GM12878 (cell line): ENCODE measurements around the gene NAT8. TPM values are rescaled to one million over a fixed set of nuclear protein-coding genes. Genes with fewer than 3 reads are reported as not detected.

Experiments
- ATAC-seq: fragments of 200-7000 bp; cut with Tn5 transposase; 3 replicates; pipeline ENCODE4 v1.9.1; 2020; ENCODE audit warnings: mild to moderate bottlenecking, moderate library complexity
- BruUV-seq: library from RNA; stranded (reverse); fragments of 400-500 nt; replicated peaks from 2 replicates; lab custom pipeline; 2021; lab: Mats Ljungman, UMichigan
- CTCF ChIA-PET: fragments of 300-600 bp; sonication (Branson Sonifier 250); formaldehyde crosslinking; extraction: SDS; loops from one replicate; lab custom pipeline; 2021; ENCODE audit warnings: inconsistent platforms; lab: Yijun Ruan, JAX
- POLR2A ChIA-PET: fragments of 350-600 bp; formaldehyde crosslinking; extraction: SDS; loops from one replicate; lab custom pipeline; 2021; ENCODE audit warnings: inconsistent platforms; lab: Charles Lee
- RAD21 ChIA-PET: fragments of 300-600 bp; sonication (Branson Sonifier 250); formaldehyde crosslinking; loops from one replicate; lab custom pipeline; 2023; ENCODE audit warnings: antibody characterized with exemption; ENCODE audit not compliant: unreplicated experiment; lab: Charles Lee
- SMC1A ChIA-PET: fragments of 300-600 bp; sonication (Branson Sonifier 250); formaldehyde crosslinking; loops from one replicate; lab custom pipeline; 2023; ENCODE audit not compliant: unreplicated experiment, uncharacterized antibody; lab: Charles Lee
- DNase-seq: peaks from one replicate; pipeline ENCODE4 v3.0.0-alpha.2; 2011; ENCODE audit warnings: low read depth, low spot score
- FAIRE-seq: peaks from 3 replicates; lab custom pipeline; 2011; peaks lifted over from hg19 to GRCh38; lab: Jason Lieb, UNC
- H2AFZ ChIP-seq: 2 replicates; pipeline ENCODE4 v1.6.0; 2011; ENCODE audit warnings: low read depth, low read length, control low read depth; ENCODE audit not compliant: control insufficient read depth
- H3K27ac ChIP-seq: 2 replicates; pipeline ENCODE4 v1.5.1; 2011; ENCODE audit warnings: control low read depth; ENCODE audit not compliant: control insufficient read depth, insufficient read depth
- H3K27me3 ChIP-seq, 2 experiments: replicated peaks in 1 of 2; 2 replicates each; pipeline versions ENCODE4 v1.6.0 to v1.6.1; 2011; ENCODE audit warnings: low read length in 1 of 2; ENCODE audit not compliant: control insufficient read depth in 2 of 2, insufficient read depth in 2 of 2
- H3K36me3 ChIP-seq, 2 experiments: 2 replicates each; pipeline ENCODE4 v1.5.1; 2011; ENCODE audit warnings: low read length in 1 of 2; ENCODE audit not compliant: control insufficient read depth in 2 of 2, insufficient read depth in 2 of 2
- H3K4me1 ChIP-seq: 2 replicates; pipeline ENCODE4 v1.6.1; 2011; ENCODE audit warnings: mild to moderate bottlenecking, low read length, moderate library complexity, mixed read lengths; ENCODE audit not compliant: control insufficient read depth, insufficient read depth
- H3K4me2 ChIP-seq: 2 replicates; pipeline ENCODE4 v1.6.0; 2011; ENCODE audit warnings: control low read depth; ENCODE audit not compliant: control insufficient read depth, insufficient read depth
- H3K4me3 ChIP-seq: fragments of 200-600 bp; sonication (generic); 2 replicates; pipeline ENCODE4 v1.5.1; 2016
- H3K79me2 ChIP-seq: 2 replicates; pipeline ENCODE4 v1.6.0; 2011; ENCODE audit warnings: low read length; ENCODE audit not compliant: control insufficient read depth, insufficient read depth
- H3K9ac ChIP-seq: 2 replicates; pipeline ENCODE4 v1.8.0; 2011; ENCODE audit warnings: low read length, control low read depth, mixed read lengths; ENCODE audit not compliant: control insufficient read depth, insufficient read depth
- H3K9me3 ChIP-seq: replicated peaks from 3 replicates; pipeline ENCODE4 v1.5.1; 2011; ENCODE audit warnings: mild to moderate bottlenecking, low read length; ENCODE audit not compliant: control insufficient read depth, insufficient read depth
- H4K20me1 ChIP-seq: 2 replicates; pipeline ENCODE4 v1.6.0; 2011; ENCODE audit not compliant: control insufficient read depth, insufficient read depth
- BCL3 ChIP-seq: IDR thresholded peaks from 2 replicates; pipeline ENCODE4 v1.6.1; 2011; ENCODE audit warnings: borderline replicate concordance, low read depth, mild to moderate bottlenecking, moderate library complexity, low read length; ENCODE audit not compliant: insufficient read depth, poor library complexity, severe bottlenecking
- BHLHE40 ChIP-seq, 2 experiments: fragments of 450-650 bp in 1 of 2; IDR thresholded peaks; 2 replicates each; pipeline ENCODE4 v1.6.1; 2011 to 2017; ENCODE audit warnings: low read depth in 2 of 2, borderline replicate concordance in 1 of 2, improper control_type of control experiment in 1 of 2, low read length in 1 of 2, mild to moderate bottlenecking in 1 of 2
- CUX1 ChIP-seq: IDR thresholded peaks from 2 replicates; pipeline ENCODE4 v1.6.1; 2012; ENCODE audit warnings: improper control_type of control experiment, low read depth, low read length; ENCODE audit not compliant: insufficient replicate concordance
- DPF2 ChIP-seq: fragments of 450-650 bp; IDR thresholded peaks from 2 replicates; pipeline ENCODE4 v1.6.1; 2017; ENCODE audit warnings: mild to moderate bottlenecking
- FOXM1 ChIP-seq: IDR thresholded peaks from 2 replicates; pipeline ENCODE4 v1.6.1; 2012; ENCODE audit warnings: low read depth, mild to moderate bottlenecking, inconsistent platforms, low read length, moderate library complexity
- IKZF2 ChIP-seq, 2 experiments: fragments of 450-650 bp; IDR thresholded peaks; 2 replicates each; pipeline ENCODE4 v1.6.1; 2017; ENCODE audit warnings: mild to moderate bottlenecking in 2 of 2, moderate library complexity in 2 of 2
- MXI1 ChIP-seq: fragments of 150-350 bp; IDR thresholded peaks from 2 replicates; pipeline ENCODE4 v1.6.1; 2011; ENCODE audit warnings: low read depth, mild to moderate bottlenecking, inconsistent platforms, low read length, improper control_type of control experiment
- RFX5 ChIP-seq: IDR thresholded peaks from 2 replicates; pipeline ENCODE4 v1.6.1; 2011; ENCODE audit warnings: low read depth, low read length, improper control_type of control experiment
- SMAD5 ChIP-seq: IDR thresholded peaks from 2 replicates; pipeline ENCODE4 v1.6.1; 2016; ENCODE audit warnings: antibody characterized with exemption, low read depth
- SMARCA5 ChIP-seq: fragments of 450-650 bp; IDR thresholded peaks from 2 replicates; pipeline ENCODE4 v1.6.1; 2017; ENCODE audit warnings: mild to moderate bottlenecking
- STAT3 ChIP-seq: IDR thresholded peaks from 2 replicates; pipeline ENCODE4 v1.6.1; 2011; ENCODE audit warnings: low read depth, low read length, improper control_type of control experiment
- TBL1XR1 ChIP-seq: IDR thresholded peaks from 2 replicates; pipeline ENCODE4 v1.6.1; 2012; ENCODE audit warnings: low read depth, low read length, improper control_type of control experiment
- ZNF274 ChIP-seq: IDR thresholded peaks from one replicate; pipeline ENCODE4 v1.8.0; 2011; ENCODE audit not compliant: insufficient read length, insufficient read depth
- WGBS: methylation state at CpG from one replicate; pipeline ENCODE4 v1.1.6; 2016; ENCODE audit warnings: low lambda C conversion rate; ENCODE audit not compliant: insufficient replicate concordance, insufficient coverage; ENCODE audit errors: missing lambda C conversion rate; 5-methylcytosine and 5-hydroxymethylcytosine counted together
- in situ Hi-C: fragments of 300-500 bp; cut with MboI; formaldehyde crosslinking; loops from 9 replicates; pipeline ENCODE4 v1.14.3; 2018; ENCODE audit warnings: mixed read lengths
- intact Hi-C: fragments of 100-400 bp; cut with micrococcal nuclease; formaldehyde crosslinking; loops from one replicate; pipeline ENCODE4 v1.14.2; 2022; ENCODE audit not compliant: unreplicated experiment
- polyA plus RNA-seq, 11 experiments: library from polyadenylated mRNA; depleted of rRNA in 4 of 11; unstranded in 6 of 11; stranded (reverse) in 5 of 11; fragments of >200 nt; fragmentation: Nextera tagmentation in 4 of 11; fragmentation: Illumina TruSeq in 1 of 11; extraction: Ambion mirVana in 4 of 11; extraction: Trizol in 1 of 11; gene quantifications; 1 replicate in 1 of 11; 2 replicates in 10 of 11; pipeline versions ENCODE4 v1.2.1 to v1.2.3, GENCODE V29; 2011 to 2016; ENCODE audit warnings: inconsistent platforms in 2 of 11, missing spikeins in 2 of 11, low read depth in 1 of 11
- total RNA-seq, 4 experiments: library from RNA; depleted of rRNA in 3 of 4; stranded (reverse); fragments of >200 nt in 3 of 4; fragmentation: Illumina TruSeq in 1 of 4; extraction: Trizol in 1 of 4; gene quantifications; 2 replicates each; pipeline versions ENCODE4 v1.2.1 to v1.2.3, GENCODE V29; 2013 to 2021
- TF ChIP-seq, protein P1 (sequence below): fragments of 450-650 bp; formaldehyde crosslinking; IDR thresholded peaks from 2 replicates; pipeline ENCODE4 v1.4.0; 2022; ENCODE audit warnings: mild to moderate bottlenecking, moderate library complexity
- TF ChIP-seq, protein P2 (sequence below): fragments of 450-650 bp; IDR thresholded peaks from 2 replicates; pipeline ENCODE4 v1.6.1; 2014; ENCODE audit warnings: mild to moderate bottlenecking

The NAT8 gene
- total and polyA plus RNA-seq, 10 of the 15 experiments (the other 5 are each of a cell fraction or from before 2014, with no cell fraction given), result not detected

GRCh38 chr2:73638429-73638828 lies 3.8 kb downstream of the NAT8 start:
- 73% methylated on average over 1 of the region's 1 CpG for WGBS
- ChIA-PET POLR2A (no interaction called here), RAD21 (no interaction called here), SMC1A (no interaction called here), CTCF (no interaction called here)
- Histone ChIP-seq H3K9ac (no peak overlapping the region), H2AFZ (no peak overlapping the region), H4K20me1 (no peaks in the 10 kb centered on the region), H3K9me3 (no peaks in the 10 kb centered on the region; the same call in 2 of the 3 replicates), H3K4me3 (no peak overlapping the region), H3K36me3 (no peaks in the 10 kb centered on the region), H3K4me2 (no peak overlapping the region), H3K4me1 (no peaks in the 10 kb centered on the region), H3K27ac (no peak overlapping the region), H3K27me3 (no peaks in the 10 kb centered on the region), H3K79me2 (no peaks in the 10 kb centered on the region)
- BruUV-seq, result no TSS peak
- intact Hi-C loops, result no loop called here
- DNase-seq (no peak), ATAC-seq (no peak), FAIRE-seq (no peak)
- in situ Hi-C loops, result no loop called here
- TF ChIP-seq STAT3 (no peak), DPF2 (no peak), BCL3 (no peak), RFX5 (no peak), BHLHE40 (IDR thresholded peaks at IDR 0.05; ENCODE audit: borderline replicate concordance in 1 of 2, low read depth in 2 of 2, low read length in 1 of 2) (no peak), MXI1 (no peak), ZNF274 (no peak), TBL1XR1 (no peak), CUX1 (no peak), SMAD5 (no peak), IKZF2 (IDR thresholded peaks at IDR 0.05) (no peak), FOXM1 (no peak), SMARCA5 (no peak)
- TF ChIP-seq, protein P1, sequence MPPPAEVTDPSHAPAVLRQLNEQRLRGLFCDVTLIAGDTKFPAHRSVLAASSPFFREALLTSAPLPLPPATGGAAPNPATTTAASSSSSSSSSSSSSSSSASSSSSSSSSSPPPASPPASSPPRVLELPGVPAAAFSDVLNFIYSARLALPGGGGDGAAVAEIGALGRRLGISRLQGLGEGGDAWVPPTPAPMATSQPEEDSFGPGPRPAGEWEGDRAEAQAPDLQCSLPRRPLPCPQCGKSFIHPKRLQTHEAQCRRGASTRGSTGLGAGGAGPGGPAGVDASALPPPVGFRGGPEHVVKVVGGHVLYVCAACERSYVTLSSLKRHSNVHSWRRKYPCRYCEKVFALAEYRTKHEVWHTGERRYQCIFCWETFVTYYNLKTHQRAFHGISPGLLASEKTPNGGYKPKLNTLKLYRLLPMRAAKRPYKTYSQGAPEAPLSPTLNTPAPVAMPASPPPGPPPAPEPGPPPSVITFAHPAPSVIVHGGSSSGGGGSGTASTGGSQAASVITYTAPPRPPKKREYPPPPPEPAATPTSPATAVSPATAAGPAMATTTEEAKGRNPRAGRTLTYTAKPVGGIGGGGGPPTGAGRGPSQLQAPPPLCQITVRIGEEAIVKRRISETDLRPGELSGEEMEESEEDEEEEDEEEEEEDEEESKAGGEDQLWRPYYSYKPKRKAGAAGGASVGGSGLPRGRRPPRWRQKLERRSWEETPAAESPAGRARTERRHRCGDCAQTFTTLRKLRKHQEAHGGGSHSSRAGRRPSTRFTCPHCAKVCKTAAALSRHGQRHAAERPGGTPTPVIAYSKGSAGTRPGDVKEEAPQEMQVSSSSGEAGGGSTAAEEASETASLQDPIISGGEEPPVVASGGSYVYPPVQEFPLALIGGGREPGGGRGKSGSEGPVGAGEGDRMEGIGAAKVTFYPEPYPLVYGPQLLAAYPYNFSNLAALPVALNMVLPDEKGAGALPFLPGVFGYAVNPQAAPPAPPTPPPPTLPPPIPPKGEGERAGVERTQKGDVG, result no peak
- TF ChIP-seq, protein P2, sequence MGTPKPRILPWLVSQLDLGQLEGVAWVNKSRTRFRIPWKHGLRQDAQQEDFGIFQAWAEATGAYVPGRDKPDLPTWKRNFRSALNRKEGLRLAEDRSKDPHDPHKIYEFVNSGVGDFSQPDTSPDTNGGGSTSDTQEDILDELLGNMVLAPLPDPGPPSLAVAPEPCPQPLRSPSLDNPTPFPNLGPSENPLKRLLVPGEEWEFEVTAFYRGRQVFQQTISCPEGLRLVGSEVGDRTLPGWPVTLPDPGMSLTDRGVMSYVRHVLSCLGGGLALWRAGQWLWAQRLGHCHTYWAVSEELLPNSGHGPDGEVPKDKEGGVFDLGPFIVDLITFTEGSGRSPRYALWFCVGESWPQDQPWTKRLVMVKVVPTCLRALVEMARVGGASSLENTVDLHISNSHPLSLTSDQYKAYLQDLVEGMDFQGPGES, result no peak
